ENCODE measurements around the gene TNFRSF1B.

DNA sequence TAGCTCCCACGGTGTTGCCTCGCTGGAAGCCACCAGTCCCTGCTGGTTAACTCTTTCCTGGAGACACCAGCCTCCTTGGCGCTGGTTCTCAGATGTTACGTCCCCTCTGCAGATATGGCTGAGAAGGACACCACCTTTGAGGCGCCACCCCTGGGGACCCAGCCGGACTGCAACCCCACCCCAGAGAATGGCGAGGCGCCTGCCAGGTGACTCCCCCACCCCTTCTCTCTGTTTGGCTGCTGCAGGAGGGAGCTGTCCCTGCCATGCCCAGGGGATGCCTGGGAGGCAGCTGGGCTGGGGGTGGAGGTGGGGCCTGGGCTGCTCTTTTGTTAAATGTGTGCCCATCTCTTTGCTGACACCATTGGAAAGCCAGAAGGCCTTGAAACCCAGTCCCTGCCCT is 43.6 kb upstream of the TNFRSF1B start:
- TF ChIP-seq FOXP2 (optimal IDR thresholded peaks at IDR 0.05; ENCODE audit: control extremely low read depth, extremely low read length, insufficient read depth) (no peak), EZH2 (IDR thresholded peaks at IDR 0.05) (no peak), POLR2AphosphoS5 (IDR thresholded peaks at IDR 0.05; ENCODE audit: borderline replicate concordance, low read depth, low read length) (no peak)
